OCI-LY3 (cell line): ENCODE data around the gene EPSTI1.

Source experiments
- H2AFZ ChIP-seq: fragments of 200-600, 300-600 bp; shearing (Covaris generic); 2 replicates; pipeline ENCODE4 v1.6.0; 2014; ENCODE audit warnings: antibody characterized with exemption, low read depth, low read length
- H3K27ac ChIP-seq: fragments of 200-600, 300-600 bp; sonication (generic); 2 replicates; pipeline ENCODE4 v1.5.1; 2014; ENCODE audit warnings: mild to moderate bottlenecking, low read length, moderate library complexity, mixed read lengths
- H3K27me3 ChIP-seq: fragments of 200-600, 300-600 bp; sonication (generic); 2 replicates; pipeline ENCODE4 v1.6.1; 2014; ENCODE audit warnings: low read depth, low read length, mixed read lengths
- H3K36me3 ChIP-seq: fragments of 200-600, 300-600 bp; sonication (generic); replicated peaks from 2 replicates; pipeline ENCODE3; 2014; ENCODE audit warnings: low read depth, low read length, mixed read lengths
- H3K4me1 ChIP-seq: fragments of 300-600, 200-600 bp; sonication (generic); 2 replicates; pipeline ENCODE4 v1.6.1; 2014; ENCODE audit warnings: low read length, mixed read lengths
- H3K4me2 ChIP-seq: fragments of 200-600, 300-600 bp; sonication (generic); 2 replicates; pipeline ENCODE4 v1.6.1; 2014; ENCODE audit warnings: low read length, mixed read lengths
- H3K4me3 ChIP-seq: fragments of 300-600, 200-600 bp; sonication (generic); 2 replicates; pipeline ENCODE4 v1.5.1; 2014; ENCODE audit warnings: antibody characterized with exemption, mild to moderate bottlenecking, low read length, moderate library complexity
- H3K79me2 ChIP-seq: fragments of 300-600, 200-600 bp; shearing (Covaris generic); 2 replicates; pipeline ENCODE4 v1.6.1; 2014; ENCODE audit warnings: mild to moderate bottlenecking, low read length, mixed read lengths
- H3K9ac ChIP-seq: fragments of 300-600, 200-600 bp; shearing (Covaris generic); 2 replicates; pipeline ENCODE4 v1.6.0; 2014; ENCODE audit warnings: mild to moderate bottlenecking, low read length, moderate library complexity
- H3K9me3 ChIP-seq: fragments of 200-600, 300-600 bp; shearing (Covaris generic); 2 replicates; pipeline ENCODE4 v1.6.1; 2014; ENCODE audit warnings: low read length, mixed read lengths; ENCODE audit not compliant: insufficient read depth
- H4K20me1 ChIP-seq: fragments of 200-600, 300-600 bp; sonication (generic); 2 replicates; pipeline ENCODE4 v1.6.1; 2016; ENCODE audit warnings: low read length, mixed read lengths; ENCODE audit not compliant: insufficient read depth
- CTCF ChIP-seq: fragments of 200-600, 300-600 bp; sonication (generic); IDR thresholded peaks from 2 replicates; pipeline ENCODE4 v1.5.1; 2014; ENCODE audit warnings: antibody characterized with exemption, low read length, low read depth
- EZH2phosphoT487 ChIP-seq: fragments of 200-600 bp; shearing (Covaris generic); IDR thresholded peaks from 2 replicates; pipeline ENCODE4 v1.6.1; 2018; ENCODE audit warnings: antibody characterized with exemption, mixed run types, low read depth

EPSTI1 gene

DNA sequence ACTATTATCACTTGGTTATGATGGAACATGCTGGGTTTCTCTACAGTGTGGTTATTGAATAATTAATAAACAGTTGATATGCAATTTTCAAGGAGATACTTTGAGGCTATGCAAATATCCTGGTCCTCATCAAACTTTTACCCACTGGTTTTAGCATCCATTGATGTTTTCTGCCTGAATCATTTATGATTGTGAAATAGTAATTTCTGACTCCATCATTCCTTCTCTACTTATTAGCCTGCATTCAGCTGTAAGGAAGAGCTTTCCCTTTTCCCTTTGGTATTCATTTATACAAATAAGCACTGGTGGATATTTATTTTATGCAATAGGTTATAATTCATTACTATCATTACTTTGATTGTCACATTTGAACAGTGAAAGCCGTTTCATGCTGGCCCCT lies 17.5 kb upstream of the EPSTI1 start:
- Histone ChIP-seq H3K9me3 (no peaks in the 10 kb centered on the region), H3K36me3 (no peaks in the 10 kb centered on the region), H3K9ac (no peak overlapping the region), H3K4me2 (no peak overlapping the region), H4K20me1 (no peaks in the 10 kb centered on the region), H3K79me2 (no peaks in the 10 kb centered on the region), H3K27me3 (0 out of 2 replicates have a peak, but pooled peaks cover 9% of the 10 kb centered on the region), H3K4me3 (no peak overlapping the region), H3K4me1 (peaks cover 9% of the 10 kb centered on the region), H3K27ac (no peak overlapping the region), H2AFZ (no peak overlapping the region)
- no peak for TF ChIP-seq EZH2phosphoT487
- no peak for TF ChIP-seq CTCF

DNA sequence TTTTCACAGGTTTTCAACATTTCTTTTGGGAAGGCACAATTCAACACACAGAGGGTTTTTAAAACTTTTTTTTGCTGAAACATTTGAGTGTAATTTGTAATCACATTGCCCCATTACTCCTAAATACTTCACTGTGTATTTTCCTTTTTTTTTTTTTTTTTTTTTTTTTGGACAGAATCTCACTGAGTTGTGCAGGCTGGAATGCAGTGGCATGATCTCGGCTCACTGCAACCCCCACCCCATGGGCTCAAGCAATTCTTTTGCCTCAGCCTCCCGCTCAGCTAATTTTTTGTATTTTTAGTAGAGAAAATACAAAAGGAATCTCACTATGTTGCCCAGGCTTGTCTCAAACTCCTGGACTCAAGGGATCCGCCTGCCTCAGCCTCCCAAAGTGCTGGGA lies 16.6 kb upstream of the EPSTI1 start:
- Histone ChIP-seq H3K4me3 (no peak overlapping the region), H3K9me3 (no peaks in the 10 kb centered on the region), H3K79me2 (no peaks in the 10 kb centered on the region), H4K20me1 (no peaks in the 10 kb centered on the region), H3K9ac (no peak overlapping the region), H3K36me3 (no peaks in the 10 kb centered on the region), H3K27me3 (0 out of 2 replicates have a peak, but pooled peaks cover 9% of the 10 kb centered on the region), H3K4me1 (0 out of 2 replicates have a peak, but pooled peaks cover 5% of the 10 kb centered on the region), H3K27ac (no peak overlapping the region), H3K4me2 (no peak overlapping the region), H2AFZ (no peak overlapping the region)
- TF ChIP-seq EZH2phosphoT487 (no peak), CTCF (no peak)

DNA sequence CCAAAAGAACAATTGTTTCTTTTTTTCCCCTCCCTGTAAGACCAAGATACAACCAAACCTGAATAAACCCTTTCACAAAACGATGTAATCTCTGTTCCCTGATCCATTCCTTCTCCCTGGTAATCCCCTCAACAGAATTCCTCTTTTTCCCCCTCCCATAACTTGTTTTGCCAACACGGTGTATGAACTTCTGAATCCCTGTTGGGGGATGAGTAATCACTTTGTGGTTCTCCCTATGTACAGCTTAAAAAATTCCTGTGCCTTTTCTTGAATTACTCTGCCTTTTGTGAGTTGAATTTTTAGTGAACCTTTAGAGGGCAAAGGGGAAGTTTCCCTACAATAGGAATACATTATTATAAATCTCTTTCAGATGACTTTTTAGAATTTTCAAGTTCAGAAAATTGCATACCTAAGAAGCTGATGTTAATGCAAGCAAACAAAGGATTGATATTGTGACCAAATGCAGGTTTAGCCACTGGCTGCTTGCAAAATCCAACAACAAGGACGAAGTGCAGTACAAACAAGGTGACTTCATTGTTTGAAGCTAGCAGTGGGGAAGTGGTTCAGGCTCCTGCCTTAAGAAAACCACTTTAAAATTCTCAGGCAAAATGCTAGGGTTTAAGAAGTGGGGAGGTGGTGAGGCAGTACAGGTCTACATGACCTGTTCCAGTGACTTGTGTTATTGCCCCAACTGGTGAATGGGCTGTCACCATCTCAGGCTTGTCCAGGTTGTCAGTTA lies 15.0 kb upstream of the EPSTI1 start:
- Histone ChIP-seq H3K4me2 (no peak overlapping the region), H3K36me3 (no peaks in the 10 kb centered on the region), H3K9ac (no peak overlapping the region), H3K79me2 (no peaks in the 10 kb centered on the region), H4K20me1 (no peaks in the 10 kb centered on the region), H3K4me3 (no peak overlapping the region), H3K9me3 (no peaks in the 10 kb centered on the region), H3K4me1 (0 out of 2 replicates have a peak, but pooled peaks cover 5% of the 10 kb centered on the region), H3K27me3 (0 out of 2 replicates have a peak, but pooled peaks cover 9% of the 10 kb centered on the region), H3K27ac (no peak overlapping the region), H2AFZ (no peak overlapping the region)
- TF ChIP-seq EZH2phosphoT487 (no peak), CTCF (no peak)

DNA sequence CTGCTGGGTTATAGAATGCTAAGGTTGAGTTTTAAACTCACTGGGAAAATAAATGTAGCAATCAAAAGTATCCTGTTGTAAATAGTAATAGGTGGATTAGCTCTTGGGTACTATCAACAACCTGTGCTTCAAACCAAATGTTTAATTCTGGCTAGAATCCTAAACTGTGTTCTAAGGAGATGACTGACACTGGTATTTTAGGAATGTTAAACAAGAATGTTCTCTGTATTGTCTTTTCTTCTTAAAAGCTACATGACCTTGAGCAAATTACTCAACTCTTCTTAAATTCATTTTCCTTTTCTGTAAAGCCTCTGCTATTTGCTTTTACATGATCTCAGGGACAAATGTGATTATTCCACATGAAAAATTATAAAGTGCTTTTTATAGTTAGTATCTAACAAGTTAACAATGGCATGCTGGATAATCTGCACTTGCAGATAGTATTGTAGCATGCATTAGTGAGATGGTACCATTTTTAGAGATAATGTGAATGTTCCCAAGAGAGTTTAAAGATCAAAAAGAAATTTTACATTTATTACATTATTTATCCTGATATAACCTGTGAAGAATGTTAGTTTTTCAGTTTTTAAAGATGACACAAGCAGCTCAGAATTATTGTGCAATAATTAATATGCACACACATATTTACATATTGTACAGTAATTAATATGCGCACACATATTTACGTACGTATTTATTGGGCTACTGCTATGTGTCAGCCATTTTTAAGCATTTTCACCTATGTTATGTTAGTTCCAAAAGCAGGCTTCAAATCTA lies 13.6 kb upstream of the EPSTI1 start:
- Histone ChIP-seq H4K20me1 (no peaks in the 10 kb centered on the region), H3K9me3 (no peaks in the 10 kb centered on the region), H3K27me3 (0 out of 2 replicates have a peak, but pooled peaks cover 9% of the 10 kb centered on the region), H3K4me1 (0 out of 2 replicates have a peak, but pooled peaks cover 5% of the 10 kb centered on the region), H3K27ac (no peak overlapping the region), H3K9ac (no peak overlapping the region), H3K36me3 (no peaks in the 10 kb centered on the region), H3K79me2 (no peaks in the 10 kb centered on the region), H3K4me2 (no peak overlapping the region), H3K4me3 (no peak overlapping the region), H2AFZ (no peak overlapping the region)
- TF ChIP-seq EZH2phosphoT487 (no peak), CTCF (no peak)
